GM19395 (cell line): Measurements from ENCODE around the gene ZBTB26.

Source experiments
- ATAC-seq: cut with Tn5 transposase; IDR thresholded peaks from one replicate; pipeline ENCODE4 v1.9.1; 2021; ENCODE audit warnings: mild to moderate bottlenecking, moderate library complexity; ENCODE audit not compliant: unreplicated experiment

Gene ZBTB26

DNA sequence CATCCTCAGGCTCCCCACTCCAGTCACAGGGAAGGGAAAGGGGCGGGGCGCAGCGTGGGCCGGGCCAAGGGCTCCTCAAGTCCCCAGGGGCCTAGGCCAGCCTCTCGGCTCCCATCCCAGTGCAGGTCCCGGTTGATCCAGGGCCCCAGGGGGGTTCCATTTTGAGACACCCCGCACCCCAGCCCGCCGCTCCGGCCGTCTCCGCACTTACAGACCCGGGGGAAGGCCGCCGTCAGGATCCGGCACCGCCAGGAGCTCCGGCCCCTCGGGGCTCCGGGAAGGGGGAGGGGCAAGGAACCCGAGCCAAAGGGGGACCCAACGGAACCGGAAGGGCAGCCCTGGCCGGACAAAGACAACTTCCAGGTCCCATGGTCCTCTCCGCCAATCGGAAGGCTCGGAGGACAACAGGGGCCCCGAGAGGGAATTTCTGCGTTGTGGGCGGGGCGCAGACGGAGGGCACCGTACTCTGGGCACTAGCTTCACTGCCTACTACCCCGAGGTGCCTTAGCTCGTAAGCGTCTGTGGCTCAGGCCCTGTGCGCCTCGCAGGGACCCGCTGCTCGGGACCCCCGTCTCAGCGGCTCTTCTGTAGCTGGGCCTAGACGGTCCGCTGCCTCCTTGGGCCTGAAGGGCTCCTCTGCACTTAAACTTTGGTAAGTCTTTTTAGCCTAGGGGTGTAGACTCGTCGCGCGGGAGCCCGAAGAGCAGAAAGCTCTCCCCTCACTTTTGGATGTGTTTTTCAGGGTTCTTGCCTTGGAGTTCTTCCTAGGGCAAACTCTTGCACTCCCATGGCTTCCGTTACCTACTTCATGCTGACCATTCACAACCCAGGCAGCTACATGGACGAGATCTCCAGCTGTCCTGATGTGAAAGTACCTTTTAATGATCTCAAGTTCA, at the start of gene ZBTB26:
ZBTB26 (minus strand) TSS at position 287 of the 896 bp plus-strand sequence. CDS start 11,578 bp downstream, outside the sequence.
- ATAC-seq, result peak; percentile 96

DNA sequence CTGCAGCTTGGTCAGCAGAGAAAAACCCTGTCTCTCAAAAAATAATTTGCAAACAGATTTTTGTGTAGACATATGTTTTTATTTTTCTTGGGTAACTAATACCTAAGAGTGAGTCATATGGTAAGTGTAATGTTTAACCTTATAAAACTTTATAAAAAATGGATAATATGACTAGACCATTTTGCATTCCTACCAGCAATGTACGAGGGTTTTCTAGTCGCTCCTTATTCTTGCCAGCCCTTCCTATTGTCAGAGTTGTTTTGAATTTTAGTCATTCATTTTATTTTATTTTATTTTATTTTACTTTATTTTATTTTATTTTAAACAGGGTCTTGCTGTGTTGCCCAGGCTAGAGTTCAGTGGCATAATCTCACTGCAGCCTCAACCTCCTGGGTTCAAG, 47.3 kb upstream of the ZBTB26 start:
- no peak for ATAC-seq

DNA sequence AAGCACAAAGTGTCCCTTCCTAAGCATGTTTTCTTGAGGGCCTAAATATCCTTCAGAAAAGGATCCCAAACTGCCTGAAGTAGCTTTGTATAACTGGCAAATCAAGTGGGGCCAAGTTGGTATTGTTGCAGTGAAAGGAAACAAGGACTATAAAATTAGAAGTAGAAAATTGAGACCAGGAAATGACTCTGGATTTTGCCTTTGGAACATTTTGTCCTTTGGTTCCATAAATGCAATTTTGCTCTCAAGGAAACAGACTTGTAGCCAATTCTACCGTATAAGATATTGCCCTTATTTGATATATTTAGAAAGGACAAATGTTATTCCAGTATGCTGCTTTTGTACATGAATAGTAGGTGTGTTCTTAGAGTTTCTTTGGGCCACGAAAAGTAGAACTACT, 43.9 kb upstream of the ZBTB26 start:
- ATAC-seq, result no peak

GRCh38 chr9:122961139-122961538, 29.8 kb upstream of the ZBTB26 start:
- ATAC-seq, result no peak

DNA sequence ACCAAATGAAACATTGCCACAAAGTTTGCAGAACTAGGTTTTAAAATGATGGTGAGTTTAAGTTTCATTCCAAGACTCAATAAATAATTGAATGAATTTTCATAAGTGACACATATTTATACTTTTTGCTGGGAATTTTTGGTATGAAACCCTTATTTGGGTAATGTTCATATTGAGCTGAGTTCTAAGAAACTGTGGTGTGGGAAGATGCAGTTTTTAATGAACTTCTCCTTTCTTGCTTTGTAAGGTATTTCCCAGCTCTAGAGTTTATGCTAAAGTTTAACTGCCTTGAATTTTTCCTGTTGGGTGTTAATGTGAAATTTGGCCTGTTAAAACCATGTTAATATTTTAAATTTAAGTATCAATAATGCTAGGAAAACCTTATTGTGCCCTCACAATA, 24.6 kb upstream of the ZBTB26 start:
- no peak for ATAC-seq

GRCh38 chr9:122954253-122954691, 23.0 kb upstream of the ZBTB26 start:
- ATAC-seq, result no peak

DNA sequence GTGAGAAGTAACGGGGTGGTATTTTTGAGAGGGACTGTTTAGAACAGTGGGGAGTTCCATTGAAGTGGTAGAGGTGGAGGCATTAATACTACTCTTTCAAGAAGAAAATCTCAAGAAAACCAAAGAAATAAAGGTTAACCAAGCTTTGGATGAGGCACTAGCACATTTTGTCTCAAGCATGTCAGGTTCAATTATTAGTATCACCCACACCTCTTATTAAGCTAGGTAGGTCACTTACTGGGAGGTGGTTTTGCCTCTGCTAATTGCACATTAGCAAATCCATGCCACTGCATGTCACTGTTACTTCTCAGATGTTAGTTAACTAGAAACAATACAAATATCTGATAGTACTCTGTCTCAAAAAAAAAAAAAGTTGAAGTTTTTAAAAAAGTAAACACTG, 19.7 kb upstream of the ZBTB26 start:
- ATAC-seq, result no peak

- ATAC-seq, result no peak
Observed at GRCh38 chr9:122950263-122950662, 19.0 kb upstream of the ZBTB26 start.

DNA sequence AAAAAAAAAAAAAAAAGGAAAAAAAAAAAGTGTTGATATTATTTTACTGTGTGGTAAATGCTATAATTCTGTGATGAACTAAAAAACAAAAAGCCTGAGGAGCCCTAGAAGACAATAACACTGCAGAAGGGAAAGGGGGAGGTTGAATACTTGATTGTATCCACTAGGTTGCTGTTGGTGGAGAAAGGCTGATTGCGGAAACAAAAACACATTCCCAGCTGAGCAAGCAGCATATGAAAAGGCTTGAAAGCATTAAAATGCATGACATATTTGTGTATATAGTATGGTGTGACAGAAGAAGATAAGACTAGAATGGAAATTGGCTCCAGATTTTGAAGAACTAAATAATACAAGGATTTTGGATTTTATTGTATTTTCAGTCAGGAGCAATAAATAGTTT, 18.4 kb upstream of the ZBTB26 start:
- no peak for ATAC-seq

- ATAC-seq, result no peak
Observed at GRCh38 chr9:122948313-122948712, 17.0 kb upstream of the ZBTB26 start.

DNA sequence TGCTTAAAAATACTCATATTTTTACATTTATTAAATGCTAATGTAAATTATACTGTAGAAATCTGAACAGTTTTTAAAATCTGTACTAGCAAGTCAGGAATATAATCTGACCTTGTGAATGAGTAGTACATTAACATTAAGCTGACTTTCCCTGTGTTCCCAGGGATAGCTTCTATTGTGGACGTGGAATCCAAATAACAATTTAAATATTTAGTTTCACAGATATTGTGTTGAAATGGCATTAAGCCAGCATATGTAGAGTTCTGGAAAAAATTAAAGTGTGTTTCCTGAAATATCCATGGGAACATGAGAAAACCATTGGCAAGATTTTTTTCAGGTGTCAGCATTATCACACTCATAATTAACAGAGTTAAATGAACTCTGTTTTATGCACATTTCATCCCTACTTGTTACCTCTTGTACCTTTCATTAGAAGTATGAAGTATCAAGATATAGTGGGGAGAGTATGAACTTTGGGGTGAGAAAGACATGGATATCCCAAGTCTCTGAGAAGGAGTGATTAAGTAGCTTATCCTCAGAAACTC, 15.2 kb upstream of the ZBTB26 start:
- no peak for ATAC-seq

- no peak for ATAC-seq
Observed at GRCh38 chr9:122944960-122945888, 13.9 kb upstream of the ZBTB26 start.

- ATAC-seq, result no peak
Observed at GRCh38 chr9:122941582-122942234, 10.4 kb upstream of the ZBTB26 start.

DNA sequence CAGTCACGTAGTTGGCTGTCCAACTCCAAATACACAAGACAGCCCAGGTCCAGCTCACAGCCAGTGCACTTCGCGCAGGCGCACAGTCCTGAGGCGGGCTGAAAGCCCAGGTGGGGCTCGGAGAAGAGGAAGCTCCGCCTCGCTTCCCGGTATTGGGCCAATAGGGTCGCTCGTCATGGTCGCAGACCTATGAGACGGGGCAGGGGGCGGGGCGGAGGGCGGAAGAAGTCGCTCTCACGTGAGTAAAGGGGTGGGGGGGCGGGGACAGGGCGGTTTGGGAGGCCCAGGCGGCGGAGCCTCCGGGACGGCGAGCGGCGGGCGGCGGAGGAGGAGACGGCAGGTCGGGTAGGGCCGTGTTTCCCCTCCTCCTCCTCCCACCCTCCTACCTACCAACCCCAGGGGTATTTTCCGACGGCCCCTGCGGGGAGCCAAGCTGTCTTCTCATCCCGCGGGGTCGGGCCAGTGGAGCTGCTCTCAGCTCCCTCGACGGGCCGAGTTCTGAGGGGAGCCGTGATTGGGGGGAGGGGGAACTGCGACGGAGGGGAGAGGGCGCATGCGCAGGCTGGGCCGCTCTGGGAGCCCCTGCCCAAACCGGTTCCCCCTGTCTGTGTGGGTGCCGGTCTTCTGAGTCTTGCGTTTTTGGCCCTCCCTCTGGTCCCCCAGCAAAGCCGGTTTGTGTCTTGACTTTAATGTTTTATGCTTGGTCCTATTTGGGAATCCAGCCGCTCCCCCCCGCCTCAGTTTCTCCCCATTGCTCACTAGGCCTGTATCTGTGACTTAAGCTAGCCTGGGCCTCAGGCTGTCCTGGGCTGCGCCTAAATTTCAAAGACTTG, 9.7 kb upstream of the ZBTB26 start, which contains the start of gene RABGAP1:
RABGAP1 (plus strand) TSS at position 272 of the 833 bp plus-strand sequence. CDS start 16,040 bp downstream, outside the sequence.
- peak; percentile 97 for ATAC-seq

DNA sequence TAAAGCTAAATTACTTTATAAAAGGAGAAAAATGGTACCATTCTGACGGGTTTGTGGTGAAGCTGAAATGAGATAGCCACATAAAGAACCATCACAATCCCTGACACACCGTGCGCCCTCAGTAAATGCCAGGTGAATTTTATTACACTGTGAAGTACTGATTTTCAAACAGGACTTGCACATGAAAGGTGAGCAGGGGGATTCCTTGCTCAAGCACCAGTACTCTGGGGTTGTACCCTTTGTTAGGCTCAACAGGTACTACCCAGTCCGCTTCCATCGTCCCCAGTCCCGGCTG, 9.1 kb upstream of the ZBTB26 start:
- peak; percentile 26 for ATAC-seq

GRCh38 chr9:122939601-122940000, 8.3 kb upstream of the ZBTB26 start:
- no peak for ATAC-seq

GRCh38 chr9:122936883-122937282, 5.6 kb upstream of the ZBTB26 start:
- no peak for ATAC-seq

DNA sequence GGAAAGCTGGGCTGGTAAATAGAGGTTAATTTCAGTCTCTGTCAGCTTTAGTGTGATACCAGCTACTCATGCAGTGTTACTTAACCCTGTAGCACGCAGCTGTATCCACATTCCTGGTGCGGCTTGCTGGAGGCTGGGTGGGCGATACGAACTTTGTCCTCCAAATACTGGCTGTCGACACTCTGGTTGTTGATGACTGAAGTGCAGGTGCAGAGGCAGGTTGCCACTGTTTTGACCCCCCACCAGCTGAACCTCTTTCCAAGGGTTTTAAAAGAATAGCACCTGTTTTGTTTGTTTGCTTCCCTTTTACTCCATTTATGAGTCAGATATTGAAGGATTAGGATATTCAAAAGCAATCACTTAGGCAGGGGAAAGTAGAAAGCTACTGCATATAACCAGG, 5.2 kb upstream of the ZBTB26 start:
- no peak for ATAC-seq

DNA sequence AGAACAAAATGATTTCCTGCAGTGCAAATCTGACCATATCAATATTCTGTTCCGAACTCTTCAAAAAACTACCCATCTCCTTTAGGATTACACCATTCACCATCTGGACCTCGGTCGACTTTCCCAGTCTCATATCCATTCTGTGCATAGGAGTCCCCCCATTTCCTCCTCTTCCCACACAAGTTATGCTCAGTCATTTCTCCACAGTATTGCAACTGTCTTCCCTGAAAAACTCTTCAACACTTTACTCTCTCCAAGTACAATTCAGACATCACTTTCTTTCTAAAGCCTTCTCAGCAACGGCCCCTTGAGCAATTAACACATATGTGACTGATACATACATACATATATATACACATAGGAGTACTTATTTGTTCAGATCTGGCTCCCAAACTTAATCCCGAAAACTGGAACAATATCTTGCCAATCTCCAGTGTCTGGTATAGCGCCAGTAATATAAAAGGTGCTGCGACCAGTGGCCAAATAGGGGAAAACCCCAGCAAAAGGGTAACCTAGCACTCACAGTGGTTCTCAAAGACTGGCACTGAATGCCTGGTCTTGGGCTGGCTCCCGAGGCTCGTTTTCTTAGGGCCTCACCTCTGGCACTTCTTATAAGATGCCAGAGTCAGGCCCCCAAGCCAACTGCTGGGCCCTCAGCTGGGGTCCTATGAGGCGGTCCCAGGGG, 629 bp downstream of the ZBTB26 start:
- ATAC-seq, result peak; percentile 45
